H9 (cell line): ENCODE results near the gene ATF6. TPM values are rescaled to one million over a fixed set of nuclear protein-coding genes. Genes with fewer than 3 reads are reported as not detected.

Source experiments
- DNase-seq: peaks from one replicate; pipeline ENCODE4 v3.0.0-alpha.2; 2017
- H2AFZ ChIP-seq: one replicate; pipeline ENCODE4 v1.6.1; 2013; ENCODE audit warnings: mild to moderate bottlenecking, low read length, control low read depth, moderate library complexity
- H2AK5ac ChIP-seq: 2 replicates; pipeline ENCODE4 v1.6.1; 2013; ENCODE audit warnings: low read length, control low read depth, mixed read lengths; ENCODE audit not compliant: insufficient read length
- H2BK120ac ChIP-seq: one replicate; pipeline ENCODE4 v1.6.1; 2013; ENCODE audit warnings: low read depth, mild to moderate bottlenecking, low read length, control low read depth, inconsistent platforms; ENCODE audit not compliant: poor library complexity, severe bottlenecking
- H2BK12ac ChIP-seq: 2 replicates; pipeline ENCODE4 v1.6.1; 2013; ENCODE audit warnings: low read length, control low read depth, mixed read lengths, low read depth; ENCODE audit not compliant: insufficient read length
- H2BK15ac ChIP-seq: 2 replicates; pipeline ENCODE4 v1.6.1; 2013; ENCODE audit warnings: low read depth, low read length, control low read depth
- H2BK20ac ChIP-seq: one replicate; pipeline ENCODE4 v1.6.1; 2013; ENCODE audit warnings: low read depth, mild to moderate bottlenecking, low read length, control low read depth, inconsistent platforms; ENCODE audit not compliant: poor library complexity, severe bottlenecking
- H2BK5ac ChIP-seq: 2 replicates; pipeline ENCODE4 v1.6.1; 2013; ENCODE audit warnings: low read length, control low read depth, mixed read lengths; ENCODE audit not compliant: insufficient read length
- H3K14ac ChIP-seq: 2 replicates; pipeline ENCODE4 v1.6.1; 2013; ENCODE audit warnings: low read length, control low read depth; ENCODE audit not compliant: insufficient read depth
- H3K18ac ChIP-seq: 2 replicates; pipeline ENCODE4 v1.6.1; 2013; ENCODE audit warnings: low read depth, mild to moderate bottlenecking, mixed read lengths, low read length, control low read depth; ENCODE audit not compliant: insufficient read length
- H3K23ac ChIP-seq: 2 replicates; pipeline ENCODE4 v1.6.1; 2013; ENCODE audit warnings: low read length, control low read depth, mixed read lengths, low read depth; ENCODE audit not compliant: insufficient read length
- H3K23me2 ChIP-seq: 2 replicates; pipeline ENCODE4 v1.6.1; 2013; ENCODE audit warnings: low read depth, mild to moderate bottlenecking, mixed read lengths, low read length, control low read depth; ENCODE audit not compliant: insufficient read length, poor library complexity, severe bottlenecking
- H3K27ac ChIP-seq: 2 replicates; pipeline ENCODE4 v1.5.1; 2013; ENCODE audit warnings: low read length, control low read depth, mixed read lengths, low read depth; ENCODE audit not compliant: insufficient read length
- H3K27me3 ChIP-seq: 2 replicates; pipeline ENCODE4 v1.6.1; 2013; ENCODE audit warnings: low read length, control low read depth, inconsistent platforms; ENCODE audit not compliant: insufficient read depth
- H3K4ac ChIP-seq: 2 replicates; pipeline ENCODE4 v1.6.1; 2013; ENCODE audit warnings: low read depth, mild to moderate bottlenecking, control low read depth, inconsistent platforms, low read length, moderate library complexity
- H3K4me1 ChIP-seq: 2 replicates; pipeline ENCODE4 v1.6.1; 2013; ENCODE audit warnings: low read length, control low read depth, inconsistent platforms; ENCODE audit not compliant: insufficient read depth
- H3K4me2 ChIP-seq: 2 replicates; pipeline ENCODE4 v1.6.1; 2013; ENCODE audit warnings: low read length, control low read depth, mixed read lengths; ENCODE audit not compliant: insufficient read length, insufficient read depth
- H3K56ac ChIP-seq: 2 replicates; pipeline ENCODE4 v1.6.1; 2013; ENCODE audit warnings: low read depth, mild to moderate bottlenecking, mixed read lengths, low read length, control low read depth; ENCODE audit not compliant: insufficient read length
- H3K79me1 ChIP-seq: 2 replicates; pipeline ENCODE4 v1.6.1; 2013; ENCODE audit warnings: low read depth, mild to moderate bottlenecking, moderate library complexity, low read length, control low read depth, inconsistent platforms; ENCODE audit not compliant: insufficient read depth, poor library complexity, severe bottlenecking
- H3K79me2 ChIP-seq: 2 replicates; pipeline ENCODE4 v1.6.1; 2013; ENCODE audit warnings: low read length, control low read depth, inconsistent platforms; ENCODE audit not compliant: insufficient read depth
- H3K9ac ChIP-seq: 2 replicates; pipeline ENCODE4 v1.6.1; 2013; ENCODE audit warnings: low read length, control low read depth, mixed read lengths; ENCODE audit not compliant: insufficient read length; ENCODE audit errors: extremely low read depth
- H3K9me3 ChIP-seq: one replicate; pipeline ENCODE4 v1.6.1; 2013; ENCODE audit warnings: low read depth, low read length, inconsistent platforms; ENCODE audit not compliant: control insufficient read depth
- H3T11ph ChIP-seq: one replicate; pipeline ENCODE4 v1.6.1; 2013; ENCODE audit warnings: mild to moderate bottlenecking, low read length, control low read depth, inconsistent platforms
- H4K20me1 ChIP-seq: one replicate; pipeline ENCODE4 v1.6.1; 2013; ENCODE audit not compliant: control insufficient read depth, insufficient read length, insufficient read depth
- H4K5ac ChIP-seq: 2 replicates; pipeline ENCODE4 v1.6.1; 2013; ENCODE audit warnings: low read depth, mild to moderate bottlenecking, mixed read lengths, low read length, control low read depth; ENCODE audit not compliant: insufficient read length
- H4K8ac ChIP-seq: replicated peaks from 2 replicates; pipeline ENCODE4 v1.6.1; 2013; ENCODE audit warnings: low read length, control low read depth, mixed read lengths, low read depth; ENCODE audit not compliant: insufficient read length
- H4K91ac ChIP-seq: 2 replicates; pipeline ENCODE4 v1.6.1; 2013; ENCODE audit warnings: low read depth, mild to moderate bottlenecking, moderate library complexity, mixed read lengths, low read length, control low read depth; ENCODE audit not compliant: insufficient read length
- H3K27ac Mint-ChIP-seq, 3 experiments: 2 replicates in 2 of 3; 3 replicates in 1 of 3; pipeline ENCODE4 v1.8.0; 2020 to 2021; ENCODE audit warnings: mixed read lengths in 3 of 3, mild to moderate bottlenecking in 1 of 3, moderate library complexity in 1 of 3
- H3K27me3 Mint-ChIP-seq: 2 replicates; pipeline ENCODE4 v1.8.0; 2021; ENCODE audit warnings: low read depth, mild to moderate bottlenecking, moderate library complexity, mixed read lengths
- H3K36me3 Mint-ChIP-seq, 3 experiments: 2 replicates in 2 of 3; 3 replicates in 1 of 3; pipeline ENCODE4 v1.8.0; 2020 to 2021; ENCODE audit warnings: low read depth in 3 of 3, mixed read lengths in 3 of 3; ENCODE audit not compliant: insufficient read depth in 1 of 3
- H3K4me1 Mint-ChIP-seq, 2 experiments: 2 replicates each; pipeline ENCODE4 v1.8.0; 2020; ENCODE audit warnings: mixed read lengths in 2 of 2
- H3K4me3 Mint-ChIP-seq, 2 experiments: 2 replicates in 1 of 2; 3 replicates in 1 of 2; pipeline ENCODE4 v1.8.0; 2020 to 2021; ENCODE audit warnings: mild to moderate bottlenecking in 2 of 2, mixed read lengths in 2 of 2, moderate library complexity in 1 of 2
- H3K9me3 Mint-ChIP-seq, 2 experiments: 2 replicates in 1 of 2; 3 replicates in 1 of 2; pipeline ENCODE4 v1.8.0; 2020; ENCODE audit warnings: mild to moderate bottlenecking in 2 of 2, mixed read lengths in 2 of 2, moderate library complexity in 1 of 2
- CTCF ChIP-seq: fragments of 200-600 bp; sonication (generic); conservative IDR thresholded peaks from 3 replicates; pipeline ENCODE4 v1.8.0; 2021; ENCODE audit warnings: antibody characterized with exemption, mild to moderate bottlenecking
- WGBS: extraction: QIAGEN DNeasy Blood & Tissue Kit; methylation state at CpG from one replicate; pipeline ENCODE4 v1.1.7; 2013; ENCODE audit warnings: missing lambda C conversion rate, low lambda C conversion rate, mixed read lengths; ENCODE audit not compliant: insufficient read length; ENCODE audit errors: extremely low coverage; 5-methylcytosine and 5-hydroxymethylcytosine counted together
- total RNA-seq: library from RNA; stranded (reverse); gene quantifications from 2 replicates; pipeline ENCODE4 v1.2.1, GENCODE V29; 2021

The ATF6 gene
- total RNA-seq, 1 experiment from 2014 or later: 11.2 TPM

DNA sequence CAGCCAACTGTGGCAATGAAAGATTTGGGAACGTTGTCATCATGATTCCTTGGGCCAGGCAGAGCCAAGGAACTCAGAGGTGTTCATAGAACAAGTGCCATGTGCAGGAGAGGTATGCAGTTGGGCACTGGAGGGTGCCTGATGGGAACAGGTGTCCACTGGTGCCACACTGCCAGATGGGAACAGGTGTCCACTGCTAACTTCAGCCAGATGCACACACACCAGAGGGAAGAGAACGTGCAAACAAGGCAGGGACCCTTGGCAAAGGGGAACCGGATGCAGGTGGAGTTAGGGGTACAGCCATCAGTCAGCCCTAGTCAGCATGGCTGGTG lies 244.0 kb downstream of the ATF6 start:
- no CpG with 5 or more reads among the region's 3 CpGs for WGBS
- H3K36me3 Mint-ChIP-seq: peaks cover 0 to 7% (median 1%) of the 10 kb centered on the region in 3 experiments; a peak in 4 of 7 replicates
- no peak for DNase-seq

More for the DNA sequence above, 244.0 kb downstream of the ATF6 start:
- Histone ChIP-seq H4K8ac (no peak overlapping the region), H2BK20ac (no peak overlapping the region), H2BK120ac (no peak overlapping the region), H2BK5ac (no peak overlapping the region), H3K27ac (no peak overlapping the region), H2BK15ac (no peak overlapping the region), H3T11ph (no peak overlapping the region), H4K91ac (no peak overlapping the region), H3K14ac (no peak overlapping the region), H2BK12ac (no peak overlapping the region), H3K4me2 (no peak overlapping the region), H3K79me2 (no peaks in the 10 kb centered on the region), H3K79me1 (no peaks in the 10 kb centered on the region), H3K27me3 (no peaks in the 10 kb centered on the region), H4K5ac (no peak overlapping the region), H3K9ac (no peak overlapping the region), H3K18ac (no peak overlapping the region), H3K4me1 (peaks cover 3% of the 10 kb centered on the region), H3K4ac (no peak overlapping the region), H3K9me3 (no peaks in the 10 kb centered on the region), H3K56ac (no peak overlapping the region), H3K23ac (no peak overlapping the region), H4K20me1 (no peaks in the 10 kb centered on the region), H3K23me2 (no peaks in the 10 kb centered on the region), H2AK5ac (no peak overlapping the region), H2AFZ (no peak overlapping the region)
- peaks cover 18 to 22% of the 10 kb centered on the region in 2 experiments for H3K4me1 Mint-ChIP-seq
- no peak overlapping the region for H3K27ac Mint-ChIP-seq
- H3K4me3 Mint-ChIP-seq: no peak overlapping the region
- no peak for TF ChIP-seq CTCF
- no peaks in the 10 kb centered on the region for H3K27me3 Mint-ChIP-seq
- H3K9me3 Mint-ChIP-seq: peaks cover 2 to 8% of the 10 kb centered on the region in 2 experiments; a peak in 1 of 5 replicates
